PFSK-1 (cell line): ENCODE measurements around the gene AJAP1.

Source experiments
- FOXP2 ChIP-seq: optimal IDR thresholded peaks from 2 replicates; pipeline ENCODE3; 2011; ENCODE audit warnings: borderline replicate concordance, control low read depth, inconsistent platforms; ENCODE audit not compliant: insufficient read depth; ENCODE audit errors: extremely low read length, extremely low read depth
- POLR2AphosphoS5 ChIP-seq: IDR thresholded peaks from 2 replicates; pipeline ENCODE4 v1.6.1; 2012; ENCODE audit warnings: low read depth, mild to moderate bottlenecking, control low read depth, low read length, moderate library complexity
- REST ChIP-seq, 2 experiments: IDR thresholded peaks; 2 replicates each; pipeline versions ENCODE4 v1.6.1 to v1.8.0; 2011 to 2012; ENCODE audit warnings: low read depth in 2 of 2, low read length in 2 of 2, control low read depth in 1 of 2, inconsistent platforms in 1 of 2, mild to moderate bottlenecking in 1 of 2, moderate library complexity in 1 of 2; ENCODE audit not compliant: insufficient read depth in 1 of 2
- SIN3A ChIP-seq: IDR thresholded peaks from 2 replicates; pipeline ENCODE4 v1.6.1; 2012; ENCODE audit warnings: mild to moderate bottlenecking, low read length, moderate library complexity, borderline replicate concordance; ENCODE audit not compliant: insufficient read depth
- TAF1 ChIP-seq: IDR thresholded peaks from 2 replicates; pipeline ENCODE4 v1.6.1; 2012; ENCODE audit warnings: low read length, control low read depth, borderline replicate concordance; ENCODE audit not compliant: insufficient read depth

AJAP1 gene

GRCh38 chr1:4696753-4697152 is 42.3 kb downstream of the AJAP1 start:
- TF ChIP-seq FOXP2 = no peak
- TF ChIP-seq POLR2AphosphoS5 = no peak
- TF ChIP-seq SIN3A = no peak
- no peak for TF ChIP-seq REST (IDR thresholded peaks at IDR 0.05; ENCODE audit: insufficient read depth in 1 of 2, low read depth in 2 of 2, low read length in 2 of 2)
- TF ChIP-seq TAF1 = no peak

GRCh38 chr1:4697801-4698200 is 43.4 kb downstream of the AJAP1 start:
- TF ChIP-seq TAF1 = no peak
- TF ChIP-seq REST (IDR thresholded peaks at IDR 0.05; ENCODE audit: insufficient read depth in 1 of 2, low read depth in 2 of 2, low read length in 2 of 2) = no peak
- TF ChIP-seq POLR2AphosphoS5 = no peak
- TF ChIP-seq FOXP2 = no peak
- no peak for TF ChIP-seq SIN3A

- TF ChIP-seq SIN3A (no peak), POLR2AphosphoS5 (no peak), FOXP2 (no peak)
These were observed 44.5 kb downstream of the AJAP1 start for GRCh38 chr1:4698911-4699310.

- TF ChIP-seq REST (IDR thresholded peaks at IDR 0.05; ENCODE audit: insufficient read depth in 1 of 2, low read depth in 2 of 2, low read length in 2 of 2) = no peak
- no peak for TF ChIP-seq TAF1
- TF ChIP-seq SIN3A = no peak
- TF ChIP-seq POLR2AphosphoS5 = no peak
- TF ChIP-seq FOXP2 = no peak
These were observed 45.2 kb downstream of the AJAP1 start for GRCh38 chr1:4699376-4700301.

- TF ChIP-seq FOXP2 = no peak
- no peak for TF ChIP-seq REST (IDR thresholded peaks at IDR 0.05; ENCODE audit: insufficient read depth in 1 of 2, low read depth in 2 of 2, low read length in 2 of 2)
These were observed 46.4 kb downstream of the AJAP1 start for GRCh38 chr1:4700801-4701200.
